Epidermal melanocyte (primary cell): ENCODE measurements around the gene ASPG.

Source experiments
- DNase-seq: peaks from one replicate; pipeline ENCODE4 v3.0.0; 2011; ENCODE audit warnings: low spot score; ENCODE audit not compliant: insufficient read length

ASPG gene

DNA sequence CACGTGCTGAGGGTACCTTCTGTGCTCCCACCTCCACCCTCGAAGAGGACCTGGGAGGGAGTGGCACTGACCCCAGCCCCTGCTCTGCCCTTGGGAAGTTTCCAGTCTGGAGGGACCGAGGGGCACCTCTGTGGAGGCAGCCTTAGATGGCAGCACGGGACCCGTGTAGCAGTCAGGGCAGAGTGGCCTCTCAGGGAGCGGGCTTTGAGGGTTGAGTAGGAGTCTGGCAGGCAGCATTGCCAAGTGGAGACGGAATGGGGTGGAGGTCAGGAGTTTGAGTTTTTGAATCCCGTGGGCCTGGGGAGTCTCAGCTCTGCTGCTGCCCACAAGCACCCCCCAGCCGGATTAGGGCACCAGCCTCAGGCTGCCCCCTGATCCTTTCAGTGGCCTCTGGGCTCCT lies 74.5 kb downstream of the ASPG start:
- no peak for DNase-seq

DNA sequence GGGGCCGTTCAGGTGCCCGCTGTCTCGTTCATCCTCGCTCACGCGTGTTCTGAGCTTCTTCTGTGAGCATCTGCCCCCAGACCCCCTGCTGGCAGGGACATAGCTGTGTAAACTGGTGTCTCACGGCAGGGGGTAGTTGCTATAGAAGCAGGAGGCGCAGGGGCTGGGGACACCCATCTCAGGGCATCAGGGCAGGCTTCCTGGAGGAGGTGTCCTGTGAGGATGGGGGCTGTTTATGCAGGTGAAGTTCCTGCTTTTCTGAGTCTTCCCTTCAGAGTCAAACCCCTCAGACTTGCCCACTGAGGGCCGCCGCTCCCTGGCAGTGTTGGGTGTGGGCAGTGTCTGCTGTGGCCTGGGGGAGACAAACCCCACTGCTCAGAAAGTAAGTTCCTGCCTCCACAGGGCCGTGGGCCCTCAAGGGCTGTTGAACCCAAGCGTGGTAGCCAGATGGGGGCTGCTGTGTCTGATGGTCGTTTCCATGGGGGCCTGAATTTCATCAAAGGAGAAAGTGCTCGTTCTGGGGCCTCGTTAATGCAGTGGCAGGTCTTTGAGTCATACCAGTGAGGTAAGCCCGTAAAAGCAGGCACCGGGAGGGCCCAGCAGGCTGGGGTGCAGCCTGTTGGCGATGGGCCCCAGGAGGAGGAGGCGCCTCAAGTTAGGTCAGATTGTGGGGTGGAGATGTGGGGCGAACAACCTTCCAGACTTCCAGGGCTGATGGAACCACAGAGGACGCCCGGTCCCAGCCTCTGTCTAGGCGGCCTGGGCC lies 76.3 kb downstream of the ASPG start:
- no peak for DNase-seq

DNA sequence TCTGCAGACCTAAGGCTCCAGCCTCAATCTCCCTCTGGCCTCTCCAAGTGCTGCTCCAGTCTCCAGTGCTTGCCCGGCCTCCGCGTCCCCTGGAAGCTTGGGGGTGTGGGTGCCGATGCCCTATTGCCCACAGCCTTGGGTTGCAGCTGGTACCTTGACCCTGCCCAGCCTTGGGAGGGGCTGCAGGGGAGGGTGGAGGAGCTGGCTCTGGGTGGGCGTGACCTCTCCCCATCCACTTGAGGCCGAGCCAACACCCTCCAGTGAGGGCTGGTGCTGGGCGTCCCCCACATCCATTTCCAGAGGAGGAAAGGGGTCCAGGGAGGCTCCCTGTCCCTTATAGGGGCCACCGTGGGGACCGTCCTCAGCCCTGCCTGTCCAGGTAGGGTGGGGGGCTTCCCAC lies 77.0 kb downstream of the ASPG start:
- DNase-seq, result no peak

DNA sequence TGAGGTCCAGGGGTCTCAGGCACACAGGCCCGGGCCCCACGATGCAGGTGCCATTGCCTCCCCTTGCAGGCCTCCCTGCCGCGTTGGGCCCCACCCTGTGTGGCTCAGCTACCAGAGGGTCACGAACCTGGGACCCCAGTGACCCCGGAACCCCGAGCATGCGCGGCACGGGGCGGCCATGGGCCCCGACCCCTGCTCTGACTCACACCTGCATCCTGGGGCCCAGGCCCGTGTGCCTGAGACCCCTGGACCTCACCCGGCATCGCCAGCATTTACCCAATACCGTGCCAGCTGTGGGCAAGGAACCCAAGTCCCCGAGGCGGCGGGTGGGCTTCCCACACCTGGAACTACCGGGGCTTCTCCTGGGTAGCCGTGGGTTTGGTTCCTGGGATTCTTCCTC lies 78.0 kb downstream of the ASPG start:
- no peak for DNase-seq

DNA sequence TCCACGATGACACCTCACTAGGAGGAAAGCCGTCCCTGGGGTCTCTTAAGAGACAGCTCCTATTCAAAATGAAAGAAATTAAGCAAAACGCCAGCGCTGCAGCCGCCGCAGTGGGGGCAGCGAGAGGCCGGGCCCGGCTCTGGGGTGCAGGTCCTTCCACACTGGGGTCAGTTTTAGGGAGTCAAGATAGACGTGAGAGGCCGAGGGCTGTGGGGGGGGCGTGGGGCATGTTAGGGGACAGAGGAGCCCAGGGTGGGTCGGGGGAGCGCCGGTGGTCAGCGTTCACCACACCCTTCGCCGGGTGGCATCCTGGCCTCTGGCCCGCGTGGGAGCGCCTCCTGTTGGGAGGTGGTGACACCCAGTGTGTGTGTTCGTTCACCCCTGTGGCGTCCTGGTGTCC lies 78.5 kb downstream of the ASPG start:
- DNase-seq, result no peak

DNA sequence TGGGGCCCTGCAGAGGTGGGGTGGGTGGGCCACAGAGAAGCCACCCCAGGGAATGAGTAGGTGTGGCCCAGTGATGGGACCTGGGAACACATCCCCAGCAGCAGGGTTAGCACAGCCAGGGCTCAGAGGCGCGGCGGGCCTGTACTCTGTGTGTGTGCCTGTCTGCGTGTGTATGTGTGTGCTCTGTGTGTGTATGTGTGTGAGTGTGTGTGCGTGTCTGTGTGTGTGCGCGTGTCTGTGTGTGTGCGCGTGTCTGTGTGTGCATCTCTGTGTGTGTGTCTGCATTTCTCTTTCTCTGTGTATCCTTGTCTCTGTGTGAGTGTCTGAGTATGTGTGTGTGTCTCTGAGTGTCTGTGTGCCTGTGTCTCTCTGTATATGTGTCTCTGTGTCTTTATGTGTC lies 79.0 kb downstream of the ASPG start:
- no peak for DNase-seq
